Subcutaneous adipose tissue (tissue), 4 donors: Measurements from ENCODE around the gene SYCE3. TPM values are rescaled to one million over a fixed set of nuclear protein-coding genes. Genes with fewer than 3 reads are reported as not detected.

Experiments used
- CTCF ChIP-seq: fragments of 450-650 bp; IDR thresholded peaks from one replicate; pipeline ENCODE4 v1.5.1; 2016; ENCODE audit warnings: low read depth, mild to moderate bottlenecking, control low read depth, antibody characterized with exemption, moderate library complexity
- total RNA-seq, 4 donors: library from RNA; depleted of rRNA; stranded (reverse); fragments of >200 nt; gene quantifications; one replicate each; pipeline ENCODE4 v1.1.0, GENCODE V29; 2016

SYCE3 gene
- total RNA-seq, 4 donors from 2014 or later, result 2.2 to 3.3 TPM; not detected in 2

- TF ChIP-seq CTCF, result no peak
Measured at GRCh38 chr22:50577987-50578775, 15.5 kb upstream of the SYCE3 start, which contains the start of gene CPT1B. CPT1B (minus strand) TSS chr22:50578427; CDS start chr22:50577915, 512 bp downstream.

- no peak for TF ChIP-seq CTCF
Measured at GRCh38 chr22:50577697-50577986, 14.9 kb upstream of the SYCE3 start.

- no peak for TF ChIP-seq CTCF
Measured at GRCh38 chr22:50576806-50577696, 14.3 kb upstream of the SYCE3 start.

GRCh38 chr22:50576070-50576469 lies 13.4 kb upstream of the SYCE3 start:
- no peak for TF ChIP-seq CTCF

GRCh38 chr22:50575426-50575941 lies 12.8 kb upstream of the SYCE3 start:
- TF ChIP-seq CTCF, result no peak

GRCh38 chr22:50574383-50574755 lies 11.7 kb upstream of the SYCE3 start:
- no peak for TF ChIP-seq CTCF
